ENCODE data around the gene ELF1. TPM values are rescaled to one million over a fixed set of nuclear protein-coding genes. Genes with fewer than 3 reads are reported as not detected.

ELF1 gene
- total and polyA plus RNA-seq, 2 donors (not counting 3 experiments of a cell fraction or from before 2014, with no cell fraction given), result 31.8 to 61.2 TPM

DNA sequence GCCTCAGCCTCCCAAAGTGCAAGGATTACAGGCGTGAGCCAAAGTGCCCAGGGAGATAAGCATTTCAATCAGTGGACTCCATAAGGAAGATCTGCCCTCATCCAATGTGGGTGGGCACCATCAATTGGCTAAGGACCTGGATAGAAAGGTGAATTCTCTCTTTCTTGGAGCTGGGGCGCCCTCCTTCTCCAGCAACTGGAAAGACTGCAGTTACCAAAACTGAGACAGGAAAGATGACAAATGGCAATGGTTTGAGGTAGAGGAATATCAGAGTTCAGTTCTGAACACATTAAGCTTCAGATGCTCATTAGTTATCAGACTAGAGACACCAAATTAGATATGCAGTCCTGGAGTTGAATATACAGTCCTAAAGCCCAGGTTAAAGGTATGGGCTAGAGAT lies 10.5 kb upstream of the ELF1 start:
- H3K79me2 ChIP-seq (ENCODE audit: control insufficient read depth, insufficient read depth, low read length), result peaks cover 16% of the 10 kb centered on the region
- FAIRE-seq, result peak; percentile 50
- dilution Hi-C loops (cut with MboI; ENCODE audit: extremely low pct_ligation_motif_present, low sequenced_read_pairs), result no loop called here

DNA sequence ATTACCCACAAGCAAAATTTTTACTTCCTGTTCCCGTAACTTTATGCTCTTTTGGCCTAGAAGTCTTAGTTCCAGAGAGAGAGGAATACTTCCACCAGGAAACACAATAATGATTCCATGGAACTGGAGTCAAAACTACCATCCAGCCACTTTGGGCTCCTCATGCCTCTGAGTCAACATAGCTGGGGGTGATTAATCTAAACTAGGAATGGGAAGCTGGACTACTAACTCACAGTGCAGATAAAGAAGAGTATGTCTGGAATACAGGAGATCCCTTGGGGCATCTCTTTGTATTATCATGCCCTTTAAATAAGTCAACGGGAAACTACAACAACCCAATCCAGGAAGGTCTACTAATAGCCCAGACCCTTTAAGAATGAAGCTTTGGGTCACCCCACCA lies 8.9 kb upstream of the ELF1 start:
- Histone ChIP-seq H3K9ac (replicated peaks; ENCODE audit: extremely low read depth, insufficient read depth, low read length) (no peak overlapping the region), H3K9me1 (replicated peaks; ENCODE audit: control insufficient read depth, extremely low read depth, insufficient read depth, low read length) (no peaks in the 10 kb centered on the region), H3K4me3 (replicated peaks in 1 of 3; ENCODE audit: insufficient read depth in 1 of 3, low read depth in 1 of 3, low read length in 3 of 3) (no peak overlapping the region), H3K4me2 (ENCODE audit: insufficient read depth, low read length) (no peak overlapping the region), H3K9me3 (replicated peaks; ENCODE audit: control insufficient read depth, insufficient read depth, low read length) (no peaks in the 10 kb centered on the region), H3K36me3 (ENCODE audit: control insufficient read depth in 2 of 2, extremely low read depth in 1 of 2, insufficient read depth in 2 of 2, low read length in 2 of 2) (peaks cover 0 to 2% of the 10 kb centered on the region in 2 experiments), H3K27me3 (ENCODE audit: control insufficient read depth in 2 of 2, insufficient read depth in 2 of 2, low read length in 2 of 2) (no peaks in the 10 kb centered on the region), H4K20me1 (replicated peaks; ENCODE audit: control insufficient read depth, extremely low read depth, insufficient read depth, low read length) (no peaks in the 10 kb centered on the region), H3K27ac (ENCODE audit: insufficient read depth, low read depth, low read length) (no peak overlapping the region), H3K79me2 (ENCODE audit: control insufficient read depth, insufficient read depth, low read length) (peaks cover 11% of the 10 kb centered on the region), H2AFZ (ENCODE audit: low read depth, low read length) (no peak overlapping the region), H3K4me1 (ENCODE audit: control insufficient read depth, extremely low read depth, insufficient read depth, low read length) (no peaks in the 10 kb centered on the region)
- POLR2A ChIA-PET, result no interaction called here
- no TSS peak for BruUV-seq (replicated peaks)
- DNase-seq (ENCODE audit: low read depth, low spot score) (no peak), FAIRE-seq (peak; percentile 43)
- no peak for TF ChIP-seq POLR2A (IDR thresholded peaks at IDR 0.05; ENCODE audit: low read depth, low read length)
- no peak for TF ChIP-seq CTCF (IDR thresholded peaks at IDR 0.05; ENCODE audit: extremely low read depth in 1 of 2, insufficient read depth in 1 of 2, low read depth in 1 of 2, low read length in 2 of 2)
- TF ChIP-seq GATA2 (IDR thresholded peaks at IDR 0.05; ENCODE audit: insufficient read depth, insufficient read length, low read depth, low read length), result no peak
- TF ChIP-seq EZH2 (IDR thresholded peaks at IDR 0.05; ENCODE audit: borderline replicate concordance, low read depth, low read length, severe bottlenecking), result no peak
- no peak for TF ChIP-seq POLR2AphosphoS5 (IDR thresholded peaks at IDR 0.05; ENCODE audit: insufficient read depth, low read depth, low read length)
- no peak for TF ChIP-seq MAX (IDR thresholded peaks at IDR 0.05; ENCODE audit: insufficient read depth, insufficient read length)
- TF ChIP-seq FOS (IDR thresholded peaks at IDR 0.05; ENCODE audit: borderline replicate concordance, insufficient read depth, low read length), result no peak
- TF ChIP-seq JUN (IDR thresholded peaks at IDR 0.05; ENCODE audit: borderline replicate concordance, insufficient read depth, insufficient read length, low read depth), result no peak
- no peak for TF ChIP-seq MYC (IDR thresholded peaks at IDR 0.05; ENCODE audit: low read depth, low read length)
- dilution Hi-C loops (cut with MboI; ENCODE audit: extremely low pct_ligation_motif_present, low sequenced_read_pairs) (no loop called here), intact Hi-C loops (cut with micrococcal nuclease) (no loop called here)
- CTCF ChIA-PET, result interaction anchor here (1.0 kb wide), 1 partner anchor 9 kb away, joined by 3 read pairs; the partner anchor contains the start of gene ELF1

More for the DNA sequence above, 10.5 kb upstream of the ELF1 start:
- intact Hi-C loops (cut with micrococcal nuclease), result no loop called here
- peaks cover 0 to 2% of the 10 kb centered on the region in 2 experiments for H3K36me3 ChIP-seq (ENCODE audit: control insufficient read depth in 2 of 2, extremely low read depth in 1 of 2, insufficient read depth in 2 of 2, low read length in 2 of 2)
- ChIA-PET CTCF (interaction anchor here (1.0 to 1.8 kb wide), 3 partner anchors 10 to 252 kb away, joined by 3 to 6 read pairs (median 4); partner anchors contain the start of gene ELF1), POLR2A (no interaction called here)
- TF ChIP-seq GATA2 (IDR thresholded peaks at IDR 0.05; ENCODE audit: insufficient read depth, insufficient read length, low read depth, low read length), result no peak
- TF ChIP-seq POLR2AphosphoS5 (IDR thresholded peaks at IDR 0.05; ENCODE audit: insufficient read depth, low read depth, low read length), result no peak
- H3K9me3 ChIP-seq (replicated peaks; ENCODE audit: control insufficient read depth, insufficient read depth, low read length), result no peaks in the 10 kb centered on the region
- no peak overlapping the region for H2AFZ ChIP-seq (ENCODE audit: low read depth, low read length)
- peaks cover 3% of the 10 kb centered on the region for H3K4me1 ChIP-seq (ENCODE audit: control insufficient read depth, extremely low read depth, insufficient read depth, low read length)
- no peaks in the 10 kb centered on the region for H4K20me1 ChIP-seq (replicated peaks; ENCODE audit: control insufficient read depth, extremely low read depth, insufficient read depth, low read length)
- H3K9me1 ChIP-seq (replicated peaks; ENCODE audit: control insufficient read depth, extremely low read depth, insufficient read depth, low read length), result no peaks in the 10 kb centered on the region
- H3K27me3 ChIP-seq (ENCODE audit: control insufficient read depth in 2 of 2, insufficient read depth in 2 of 2, low read length in 2 of 2), result no peaks in the 10 kb centered on the region
- H3K9ac ChIP-seq (replicated peaks; ENCODE audit: extremely low read depth, insufficient read depth, low read length), result no peak overlapping the region
- BruUV-seq (replicated peaks), result no TSS peak
- DNase-seq (ENCODE audit: low read depth, low spot score), result no peak
- no peak overlapping the region for H3K4me3 ChIP-seq (replicated peaks in 1 of 3; ENCODE audit: insufficient read depth in 1 of 3, low read depth in 1 of 3, low read length in 3 of 3)
- no peak overlapping the region for H3K27ac ChIP-seq (ENCODE audit: insufficient read depth, low read depth, low read length)
- H3K4me2 ChIP-seq (ENCODE audit: insufficient read depth, low read length), result no peak overlapping the region
